DOHH2 (cell line): ENCODE results near the gene ATF2.
A peak's percentile ranks its signal among the peaks of the same experiment; 100 is the strongest.

Source experiments
- H3F3A ChIP-seq: fragments of 200-600 bp; sonication (generic), shearing (Covaris generic); 2 replicates; pipeline ENCODE4 v1.6.0; 2016; ENCODE audit warnings: antibody characterized with exemption, mild to moderate bottlenecking; ENCODE audit not compliant: control insufficient read depth, insufficient read depth
- H3K27ac ChIP-seq: fragments of 200-600 bp; sonication (generic); 2 replicates; pipeline ENCODE4 v1.5.1; 2014; ENCODE audit warnings: low read depth, mild to moderate bottlenecking, low read length, moderate library complexity
- H3K27me3 ChIP-seq: fragments of 200-600 bp; sonication (generic); 2 replicates; pipeline ENCODE4 v1.6.1; 2014; ENCODE audit warnings: mild to moderate bottlenecking, low read length, mixed read lengths; ENCODE audit not compliant: control insufficient read depth
- H3K36me3 ChIP-seq: fragments of 200-600 bp; sonication (generic); 2 replicates; pipeline ENCODE4 v1.6.1; 2014; ENCODE audit warnings: mild to moderate bottlenecking, low read length, moderate library complexity, mixed read lengths; ENCODE audit not compliant: control insufficient read depth
- H3K4me1 ChIP-seq: fragments of 200-600 bp; sonication (generic); 2 replicates; pipeline ENCODE4 v1.6.1; 2014; ENCODE audit warnings: mild to moderate bottlenecking, low read length, mixed read lengths; ENCODE audit not compliant: control insufficient read depth
- H3K4me2 ChIP-seq: fragments of 200-600 bp; sonication (generic); 2 replicates; pipeline ENCODE4 v1.6.0; 2014; ENCODE audit warnings: mild to moderate bottlenecking, low read length, moderate library complexity
- H3K4me3 ChIP-seq: fragments of 200-600 bp; sonication (generic); 2 replicates; pipeline ENCODE4 v1.5.1; 2014; ENCODE audit warnings: mild to moderate bottlenecking, low read length, mixed read lengths
- H3K79me2 ChIP-seq: fragments of 200-600 bp; sonication (generic); 2 replicates; pipeline ENCODE4 v1.6.1; 2014; ENCODE audit warnings: mild to moderate bottlenecking, low read length, mixed read lengths; ENCODE audit not compliant: control insufficient read depth
- H3K9me2 ChIP-seq: fragments of 200-600 bp; sonication (generic); replicated peaks from 2 replicates; pipeline ENCODE4 v1.6.1; 2014; ENCODE audit warnings: mild to moderate bottlenecking, low read length, mixed read lengths; ENCODE audit not compliant: control insufficient read depth
- H3K9me3 ChIP-seq: fragments of 200-600 bp; sonication (generic); 2 replicates; pipeline ENCODE4 v1.6.1; 2014; ENCODE audit warnings: antibody characterized with exemption, low read length, mixed read lengths; ENCODE audit not compliant: control insufficient read depth, insufficient read depth
- H4K20me1 ChIP-seq: fragments of 200-600 bp; sonication (generic); 2 replicates; pipeline ENCODE4 v1.6.0; 2014; ENCODE audit warnings: low read depth, mild to moderate bottlenecking, antibody characterized with exemption, low read length, moderate library complexity; ENCODE audit not compliant: control insufficient read depth, insufficient read depth
- CTCF ChIP-seq: fragments of 200-600 bp; sonication (generic); IDR thresholded peaks from one replicate; pipeline ENCODE4 v1.5.1; 2014; ENCODE audit warnings: antibody characterized with exemption, mild to moderate bottlenecking, low read depth, low read length; ENCODE audit not compliant: poor library complexity, severe bottlenecking
- EZH2phosphoT487 ChIP-seq: fragments of 200-600 bp; sonication (generic); IDR thresholded peaks from 2 replicates; pipeline ENCODE4 v1.6.1; 2017; ENCODE audit warnings: borderline replicate concordance, mild to moderate bottlenecking, antibody characterized with exemption, low read length, moderate library complexity, mixed read lengths

Gene ATF2

DNA sequence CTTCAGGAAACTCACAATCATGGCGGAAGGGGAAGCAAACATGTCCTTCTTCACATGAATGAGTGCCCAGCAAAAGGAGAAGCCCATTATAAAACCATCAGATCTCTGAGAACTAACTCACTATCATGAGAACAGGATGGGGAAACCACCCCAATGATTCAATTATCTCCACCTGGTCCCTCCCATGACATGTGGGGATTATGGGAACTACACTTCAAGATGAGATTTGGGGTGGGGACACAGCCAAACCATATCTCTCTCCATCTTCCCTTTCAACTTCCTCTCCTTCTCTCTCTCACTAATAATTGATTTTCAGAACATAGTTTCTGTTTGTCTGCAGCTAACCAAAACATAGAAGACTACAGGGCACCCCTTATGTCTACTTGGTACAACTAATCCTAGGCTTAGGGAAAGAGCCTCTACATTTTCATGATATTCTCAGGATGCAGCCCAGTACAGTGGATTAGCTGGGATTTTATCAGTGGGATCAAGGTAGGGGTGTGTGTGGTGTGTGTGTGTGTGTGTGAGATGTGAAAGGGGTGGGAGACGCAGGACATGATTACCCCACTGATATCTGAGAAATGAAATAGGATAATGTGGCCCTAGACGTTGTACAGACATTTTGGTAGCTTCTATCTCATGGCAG lies 2.8 kb upstream of the ATF2 start:
- no peak for TF ChIP-seq CTCF
- H3K4me2 ChIP-seq, result no peak overlapping the region
- H3F3A ChIP-seq, result peaks cover 43% of the 10 kb centered on the region
- H3K79me2 ChIP-seq, result peaks cover 31% of the 10 kb centered on the region
- no peaks in the 10 kb centered on the region for H3K9me2 ChIP-seq
- H3K9me3 ChIP-seq, result no peaks in the 10 kb centered on the region
- H3K4me1 ChIP-seq, result peaks cover 24% of the 10 kb centered on the region
- H4K20me1 ChIP-seq, result peaks cover 5% of the 10 kb centered on the region; the same call in 1 of the 2 replicates
- H3K36me3 ChIP-seq, result peaks cover 21% of the 10 kb centered on the region
- H3K4me3 ChIP-seq, result no peak overlapping the region
- H3K27ac ChIP-seq, result no peak overlapping the region
- H3K27me3 ChIP-seq, result no peaks in the 10 kb centered on the region

DNA sequence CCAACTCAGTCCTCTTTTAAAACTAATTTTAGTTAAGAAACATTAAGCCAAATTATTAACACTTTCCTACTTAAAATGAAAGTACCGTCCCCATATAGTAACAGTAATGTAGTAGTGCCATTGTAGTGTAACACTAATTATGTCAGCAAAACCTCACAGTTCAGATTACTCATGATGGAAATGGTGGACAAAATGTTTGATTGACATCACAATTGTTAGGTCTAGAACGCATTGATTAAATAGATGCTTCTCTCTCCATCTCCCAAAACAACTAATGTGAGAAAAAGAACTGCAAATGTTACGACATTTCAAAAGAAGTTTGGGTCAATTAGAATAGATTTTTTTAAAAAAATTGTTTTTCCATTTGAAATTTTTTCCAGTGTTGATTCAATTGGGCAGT lies 1.2 kb upstream of the ATF2 start:
- peak overlapping the region; percentile 92 for H3K4me3 ChIP-seq
- TF ChIP-seq CTCF, result no peak
- no peak for TF ChIP-seq EZH2phosphoT487
- H3K79me2 ChIP-seq, result peaks cover 47% of the 10 kb centered on the region
- peak overlapping the region; percentile 76 for H3K4me2 ChIP-seq
- no peaks in the 10 kb centered on the region for H3K9me3 ChIP-seq
- H3K4me1 ChIP-seq, result peaks cover 27% of the 10 kb centered on the region
- no peaks in the 10 kb centered on the region for H3K9me2 ChIP-seq
- peaks cover 34% of the 10 kb centered on the region for H3F3A ChIP-seq
- H3K27ac ChIP-seq, result no peak overlapping the region
- H3K36me3 ChIP-seq, result peaks cover 23% of the 10 kb centered on the region
- H4K20me1 ChIP-seq, result peaks cover 13% of the 10 kb centered on the region; the same call in 1 of the 2 replicates
- H3K27me3 ChIP-seq, result no peaks in the 10 kb centered on the region

DNA sequence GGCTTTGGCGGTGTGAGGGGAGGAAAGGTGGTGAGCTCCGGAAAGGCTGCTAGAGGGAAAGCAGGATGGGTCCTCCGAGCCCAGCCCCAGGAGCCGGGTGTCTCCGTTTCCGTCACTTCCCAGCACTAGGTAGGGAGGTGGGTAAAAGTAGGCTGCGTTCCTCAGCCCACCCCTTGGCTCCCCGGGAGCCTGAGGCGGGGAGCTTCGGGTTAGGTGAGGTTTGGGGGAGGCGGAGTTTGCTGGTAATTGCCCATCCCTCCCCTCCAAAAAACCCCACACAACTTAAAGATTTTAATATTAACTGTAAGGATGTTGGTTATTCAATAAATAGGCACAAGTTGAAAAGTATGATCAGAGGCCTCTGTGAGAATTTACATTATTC lies 552 bp upstream of the ATF2 start:
- peak overlapping the region; percentile 53 for H3K27ac ChIP-seq
- peaks cover 52% of the 10 kb centered on the region for H3K79me2 ChIP-seq
- TF ChIP-seq EZH2phosphoT487 (no peak), CTCF (no peak)
- no peaks in the 10 kb centered on the region for H3K27me3 ChIP-seq
- peaks cover 22% of the 10 kb centered on the region for H3K36me3 ChIP-seq
- H4K20me1 ChIP-seq, result peaks cover 13% of the 10 kb centered on the region; the same call in 1 of the 2 replicates
- H3K9me3 ChIP-seq, result no peaks in the 10 kb centered on the region
- peak overlapping the region; percentile 76 for H3K4me2 ChIP-seq
- H3K4me1 ChIP-seq, result peaks cover 27% of the 10 kb centered on the region
- H3K9me2 ChIP-seq, result no peaks in the 10 kb centered on the region
- peak overlapping the region; percentile 92 for H3K4me3 ChIP-seq
- H3F3A ChIP-seq, result peaks cover 31% of the 10 kb centered on the region
